ENCODE data around the gene HEY2.
A peak's percentile ranks its signal among the peaks of the same experiment; 100 is the strongest.

HEY2 gene

DNA sequence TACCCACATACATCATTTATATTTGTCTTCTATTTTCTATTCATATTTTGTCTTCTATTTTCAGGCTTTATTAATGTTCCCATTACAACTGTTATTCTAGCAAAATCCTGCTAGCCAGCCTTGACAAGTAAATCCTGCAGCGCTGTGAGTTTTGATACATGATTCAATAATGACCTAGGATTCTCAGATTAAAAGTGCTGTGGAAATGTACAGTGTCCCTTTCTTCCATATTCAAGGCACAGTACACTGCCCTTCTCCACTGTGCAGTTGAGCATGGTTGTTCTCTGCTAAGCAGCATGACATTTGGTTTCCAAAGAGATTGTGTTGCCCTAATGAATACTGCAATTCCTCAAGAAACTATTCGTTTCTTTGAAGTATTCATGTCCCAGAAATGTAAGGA lies 5.8 kb upstream of the HEY2 start:
- no peak for DNase-seq (ENCODE audit: low read depth in 3 of 3)

GRCh38 chr6:125745281-125746018 lies 4.0 kb upstream of the HEY2 start:
- DNase-seq (ENCODE audit: low read depth in 3 of 3) = no peak

DNA sequence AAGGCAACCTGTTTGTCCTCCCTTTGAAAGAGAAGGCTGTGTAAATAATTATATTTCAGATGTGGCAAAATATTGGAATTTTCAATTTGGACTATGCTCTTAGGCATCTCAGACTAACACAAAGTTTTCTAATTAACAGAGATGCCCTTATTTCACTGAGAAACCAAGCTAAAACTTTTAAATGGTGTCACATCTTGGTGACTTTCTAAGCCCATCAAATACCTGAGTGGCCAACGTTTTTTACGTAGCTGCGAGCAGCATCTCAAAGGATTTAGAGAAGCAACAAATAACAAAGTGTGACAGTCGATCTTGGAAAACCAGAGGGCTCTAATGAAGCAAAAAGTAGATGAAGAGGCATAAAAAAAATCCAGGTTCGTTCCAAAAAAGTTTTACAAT lies 3.4 kb upstream of the HEY2 start:
- no peak for DNase-seq (ENCODE audit: low read depth in 3 of 3)

- DNase-seq (ENCODE audit: low read depth in 3 of 3) = peak; percentile 24 to 64 (median 51)
Observed at GRCh38 chr6:125746731-125747588, 2.5 kb upstream of the HEY2 start.

DNA sequence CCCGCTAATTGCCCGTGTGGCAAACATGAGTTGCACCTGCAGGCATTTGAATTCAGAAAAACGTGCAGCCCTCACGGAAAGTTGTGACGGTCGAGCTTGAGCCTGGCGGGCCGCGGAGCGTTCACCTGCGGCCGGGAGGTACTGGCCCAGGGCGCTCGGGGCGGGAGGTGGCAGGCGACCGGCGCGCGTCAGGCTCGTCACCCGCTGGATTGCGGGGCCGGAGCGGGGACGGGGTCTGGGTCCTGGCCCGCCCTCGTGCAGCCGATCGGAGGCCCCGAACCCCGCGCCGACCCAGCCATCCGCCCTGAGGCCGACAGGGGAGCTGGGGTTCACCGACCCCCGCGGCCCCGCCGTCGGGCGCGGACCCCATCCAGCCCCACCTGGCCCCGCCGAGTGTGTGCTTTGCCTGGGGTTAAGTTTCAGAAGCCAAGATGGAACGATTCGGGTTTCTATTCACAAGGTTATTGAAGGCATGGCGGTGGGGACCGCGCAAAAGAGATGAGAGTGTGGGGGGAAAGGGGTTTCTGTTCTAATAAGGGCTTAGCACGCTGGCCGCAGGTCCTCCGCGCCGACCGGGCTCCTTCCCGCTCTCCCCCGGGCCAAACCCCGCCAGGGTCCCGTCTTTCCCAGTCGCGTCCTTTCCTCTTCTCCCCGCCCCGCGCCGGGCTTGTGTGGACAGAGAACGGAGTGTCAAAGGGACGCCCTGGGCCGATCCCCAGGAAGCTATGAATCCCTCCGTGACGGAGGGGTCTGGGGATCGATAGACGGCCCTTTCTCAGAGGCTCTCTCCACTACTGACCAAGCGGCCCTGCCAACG lies 1.6 kb upstream of the HEY2 start:
- DNase-seq (ENCODE audit: low read depth in 3 of 3) = peak in 1 of 3 experiments; percentile 5

DNA sequence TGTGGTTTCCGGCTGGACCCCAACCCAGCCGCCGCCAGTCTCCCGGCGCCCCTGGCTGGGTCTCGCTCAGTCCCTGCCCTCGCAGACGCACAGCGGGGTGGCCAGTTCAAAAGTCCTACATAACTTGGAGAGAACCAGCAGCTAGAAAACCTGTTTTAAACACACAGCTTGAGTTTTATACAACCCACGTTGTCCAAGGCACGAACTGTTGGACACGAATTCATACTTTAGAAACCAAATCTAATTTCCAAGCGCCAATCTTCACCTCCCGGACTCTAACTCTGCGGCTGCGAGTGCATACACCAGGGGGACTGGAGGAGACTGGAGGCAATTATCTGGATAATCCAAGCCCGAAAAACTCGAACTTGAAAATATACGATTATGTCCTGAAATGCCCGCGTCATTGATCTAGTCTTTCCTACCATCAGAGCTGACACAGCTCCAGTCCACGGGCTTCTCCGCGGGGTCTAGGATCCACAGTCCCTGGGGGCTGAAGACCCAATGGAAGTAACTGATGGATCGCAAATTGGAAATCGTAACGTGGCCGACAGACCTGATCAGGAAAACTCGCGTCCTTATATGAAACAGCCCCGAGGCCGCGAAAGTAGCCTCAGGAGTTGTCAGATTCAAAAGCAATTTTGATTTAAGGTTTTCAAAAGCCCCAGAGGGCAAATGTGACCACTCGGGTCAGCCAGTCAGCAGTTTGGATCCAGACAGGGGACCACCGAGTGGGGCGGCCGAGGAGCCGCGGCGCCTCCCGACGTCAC lies 843 bp upstream of the HEY2 start:
- DNase-seq (ENCODE audit: low read depth in 3 of 3) = peak in 1 of 3 experiments; percentile 3

DNA sequence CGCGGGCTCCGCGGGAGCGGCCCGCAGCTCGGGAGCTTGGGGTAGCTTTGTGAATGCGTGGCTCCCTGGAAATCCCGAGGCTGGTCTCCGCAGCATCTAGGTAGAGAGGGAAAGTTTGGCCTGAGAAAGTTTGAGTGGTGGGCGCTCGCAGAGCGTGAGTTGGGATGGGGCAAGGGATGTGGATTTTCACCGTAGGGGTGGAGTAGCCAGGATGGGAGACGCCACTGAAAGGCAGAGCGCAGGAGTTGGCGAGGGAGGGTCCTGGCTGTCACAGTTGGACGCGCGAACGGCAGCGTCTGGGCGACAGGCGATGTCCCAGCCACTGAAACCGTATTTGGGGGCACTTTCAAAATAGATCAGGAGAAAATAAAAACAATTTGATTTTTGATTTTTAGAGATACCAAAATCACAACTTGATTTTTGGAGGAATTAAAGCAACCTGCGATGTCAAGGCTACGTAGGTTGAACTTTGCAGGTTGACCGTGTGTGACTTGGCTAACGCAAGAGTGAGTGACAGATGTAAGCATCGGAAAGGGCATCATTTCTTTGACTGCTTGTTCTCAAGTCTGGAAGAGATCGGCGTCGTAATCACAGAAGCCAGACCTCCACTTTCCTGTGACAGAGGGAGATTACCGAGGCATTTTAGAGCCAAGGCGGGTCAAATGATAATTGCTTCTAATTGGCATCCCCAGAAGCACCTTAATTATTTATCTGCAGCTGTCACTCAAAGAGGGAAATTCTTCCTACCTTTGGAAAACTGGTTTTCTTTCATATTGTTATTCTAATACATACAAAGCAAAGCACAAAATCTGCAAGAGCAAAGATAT lies 646 bp downstream of the HEY2 start:
- DNase-seq (ENCODE audit: low read depth in 3 of 3) = peak in 1 of 3 experiments; percentile 2

- DNase-seq (ENCODE audit: low read depth in 3 of 3) = no peak
Observed at GRCh38 chr6:125750692-125751333, 1.4 kb downstream of the HEY2 start.

GRCh38 chr6:125751334-125751916 lies 2.0 kb downstream of the HEY2 start:
- DNase-seq (ENCODE audit: low read depth in 3 of 3) = no peak

GRCh38 chr6:125752773-125753172 lies 3.3 kb downstream of the HEY2 start:
- no peak for DNase-seq (ENCODE audit: low read depth in 3 of 3)

DNA sequence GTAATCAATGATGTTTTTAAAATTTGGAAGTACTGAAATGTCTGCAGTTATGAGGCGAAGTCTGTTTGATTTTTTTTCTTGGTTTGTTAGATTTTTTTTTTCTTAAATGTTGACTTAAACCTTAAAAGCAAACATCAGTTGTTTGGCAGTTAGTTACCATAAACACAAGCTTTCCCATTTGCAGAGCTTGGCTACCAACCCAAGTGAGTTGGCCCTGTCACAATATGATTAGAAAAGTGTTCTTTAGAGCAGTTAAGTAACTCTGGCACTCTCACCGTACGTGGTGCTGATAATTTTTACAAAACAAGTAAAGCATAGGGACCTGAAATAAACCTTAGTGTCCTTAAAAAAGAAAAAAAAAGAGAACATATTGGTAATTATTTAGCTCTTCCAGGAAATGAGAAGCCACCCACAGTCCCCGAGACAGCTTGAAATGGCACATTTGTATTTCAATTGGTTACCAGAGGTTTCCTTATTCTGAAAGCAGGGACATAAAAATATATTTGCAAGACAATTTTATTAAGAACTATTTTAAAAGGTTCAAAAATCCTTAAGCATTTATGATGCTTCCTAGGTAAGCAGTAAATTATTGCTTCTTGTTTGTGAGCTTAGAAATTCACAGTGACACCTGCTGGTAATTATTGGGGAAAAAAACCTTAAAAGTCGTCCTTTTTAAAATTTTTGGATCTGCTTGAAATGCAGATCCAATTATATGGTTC lies 3.9 kb downstream of the HEY2 start:
- no peak for DNase-seq (ENCODE audit: low read depth in 3 of 3)

- no peak for DNase-seq (ENCODE audit: low read depth in 3 of 3)
Observed at GRCh38 chr6:125753937-125754259, 4.5 kb downstream of the HEY2 start.

- no peak for DNase-seq (ENCODE audit: low read depth in 3 of 3)
Observed at GRCh38 chr6:125754566-125754965, 5.1 kb downstream of the HEY2 start.

- DNase-seq (ENCODE audit: low read depth in 3 of 3) = no peak
Observed at GRCh38 chr6:125759184-125759902, 9.9 kb downstream of the HEY2 start.

DNA sequence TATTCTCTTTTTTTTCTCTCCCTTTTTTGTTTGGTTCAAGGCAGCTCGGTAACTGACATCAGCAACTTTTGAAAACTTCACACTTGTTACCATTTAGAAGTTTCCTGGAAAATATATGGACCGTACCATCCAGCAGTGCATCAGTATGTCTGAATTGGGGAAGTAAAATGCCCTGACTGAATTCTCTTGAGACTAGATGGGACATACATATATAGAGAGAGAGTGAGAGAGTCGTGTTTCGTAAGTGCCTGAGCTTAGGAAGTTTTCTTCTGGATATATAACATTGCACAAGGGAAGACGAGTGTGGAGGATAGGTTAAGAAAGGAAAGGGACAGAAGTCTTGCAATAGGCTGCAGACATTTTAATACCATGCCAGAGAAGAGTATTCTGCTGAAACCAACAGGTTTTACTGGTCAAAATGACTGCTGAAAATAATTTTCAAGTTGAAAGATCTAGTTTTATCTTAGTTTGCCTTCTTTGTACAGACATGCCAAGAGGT lies 10.6 kb downstream of the HEY2 start:
- no peak for DNase-seq (ENCODE audit: low read depth in 3 of 3)

GRCh38 chr6:125764121-125764671 lies 14.8 kb downstream of the HEY2 start:
- DNase-seq (ENCODE audit: low read depth in 3 of 3) = no peak

GRCh38 chr6:125765944-125766343 lies 16.5 kb downstream of the HEY2 start:
- DNase-seq (ENCODE audit: low read depth in 3 of 3) = no peak

GRCh38 chr6:125766641-125767040 lies 17.2 kb downstream of the HEY2 start:
- DNase-seq (ENCODE audit: low read depth in 3 of 3) = no peak
